T-cell (primary cell): ENCODE data around the gene SPAG7. TPM values are rescaled to one million over a fixed set of nuclear protein-coding genes. Genes with fewer than 3 reads are reported as not detected.
A peak's percentile ranks its signal among the peaks of the same experiment; 100 is the strongest.

Source experiments
- ATAC-seq, 4 experiments: fragments of 200-7000 bp in 3 of 4; fragments of 150-1000 bp in 1 of 4; cut with Tn5 transposase; replicated peaks in 1 of 4; 1 replicate in 3 of 4; 2 replicates in 1 of 4; pipeline ENCODE4 v1.10.0; 2021; ENCODE audit warnings: moderate library complexity in 3 of 4, mild to moderate bottlenecking in 2 of 4, moderate number of reproducible peaks in 1 of 4
- CTCF ChIA-PET, 2 donors: fragments of 300-600 bp; sonication (Branson Sonifier 250); formaldehyde crosslinking; loops; one replicate each; lab custom pipeline; 2022; ENCODE audit warnings: antibody characterized with exemption in 2 of 2; lab: Charles Lee
- POLR2A ChIA-PET, 2 donors: fragments of 300-600 bp; sonication (Branson Sonifier 250); formaldehyde crosslinking; loops; one replicate each; lab custom pipeline; 2022; ENCODE audit warnings: antibody characterized with exemption in 2 of 2; lab: Charles Lee
- DNase-seq, 35 experiments: peaks; one replicate each; pipeline versions ENCODE4 v3.0.0 to v3.0.0-alpha.2; 2013 to 2023
- H3K27ac ChIP-seq: one replicate; pipeline ENCODE4 v1.5.1; 2013; ENCODE audit warnings: low read length
- H3K27me3 ChIP-seq, 2 experiments: replicated peaks in 1 of 2; 1 replicate in 1 of 2; 2 replicates in 1 of 2; pipeline versions ENCODE4 v1.6.1 to v1.7.0; 2013; ENCODE audit warnings: low read length in 1 of 2, mixed read lengths in 1 of 2; ENCODE audit not compliant: control insufficient read depth in 2 of 2, insufficient read depth in 2 of 2; ENCODE audit errors: extremely low read depth in 1 of 2
- H3K36me3 ChIP-seq, 2 donors: 1 replicate in 1 of 2; 2 replicates in 1 of 2; pipeline versions ENCODE4 v1.6.1 to v1.7.0; 2013; ENCODE audit warnings: low read length in 1 of 2; ENCODE audit not compliant: control insufficient read depth in 2 of 2, insufficient read depth in 1 of 2; ENCODE audit errors: extremely low read depth in 1 of 2
- H3K4me1 ChIP-seq, 2 experiments: 1 replicate in 1 of 2; 2 replicates in 1 of 2; pipeline versions ENCODE4 v1.6.1 to v1.7.0; 2013; ENCODE audit warnings: low read length in 2 of 2, mixed read lengths in 1 of 2; ENCODE audit not compliant: insufficient read depth in 2 of 2, control insufficient read depth in 1 of 2; ENCODE audit errors: extremely low read depth in 1 of 2
- H3K4me3 ChIP-seq, 2 donors: 1 replicate in 1 of 2; 2 replicates in 1 of 2; pipeline versions ENCODE4 v1.5.1 to v1.7.0; 2013; ENCODE audit warnings: mild to moderate bottlenecking in 2 of 2, low read length in 1 of 2, moderate library complexity in 1 of 2; ENCODE audit not compliant: control insufficient read depth in 1 of 2; ENCODE audit errors: extremely low read depth in 1 of 2
- H3K9me3 ChIP-seq: 2 replicates; pipeline ENCODE4 v1.7.0; 2013
- H3K27ac Mint-ChIP-seq, 2 donors: one replicate each; pipeline ENCODE4 v1.8.0; 2020 to 2021; ENCODE audit warnings: mild to moderate bottlenecking in 2 of 2, mixed read lengths in 2 of 2
- H3K27me3 Mint-ChIP-seq, 2 donors: one replicate each; pipeline ENCODE4 v1.8.0; 2021 to 2022; ENCODE audit warnings: mixed read lengths in 2 of 2
- H3K36me3 Mint-ChIP-seq: one replicate; pipeline ENCODE4 v1.8.0; 2021; ENCODE audit warnings: mixed read lengths
- H3K4me1 Mint-ChIP-seq, 3 donors: one replicate each; pipeline ENCODE4 v1.8.0; 2020 to 2022; ENCODE audit warnings: mixed read lengths in 3 of 3, mild to moderate bottlenecking in 1 of 3
- H3K4me3 Mint-ChIP-seq, 3 donors: one replicate each; pipeline ENCODE4 v1.8.0; 2020 to 2022; ENCODE audit warnings: mild to moderate bottlenecking in 3 of 3, mixed read lengths in 3 of 3, moderate library complexity in 3 of 3
- H3K9me3 Mint-ChIP-seq, 3 donors: one replicate each; pipeline ENCODE4 v1.8.0; 2020 to 2022; ENCODE audit warnings: mixed read lengths in 3 of 3
- WGBS: methylation state at CpG from one replicate; pipeline ENCODE4 v1.1.5; 2013; ENCODE audit warnings: missing lambda C conversion rate; ENCODE audit not compliant: insufficient coverage; 5-methylcytosine and 5-hydroxymethylcytosine counted together
- total RNA-seq, 35 experiments: library from RNA in 6 of 35; stranded (reverse) in 6 of 35; fragments of 120-200 nt in 1 of 35; gene quantifications; one replicate each; pipeline versions ENCODE4 v1.2.1 to v1.2.4 and lab custom pipeline; 2013 to 2026

The SPAG7 gene
- total RNA-seq, 5 donors from 2014 or later (not counting 1 experiment from before 2014, with no cell fraction given): 36.4 to 65.6 (median 55.8) TPM

DNA sequence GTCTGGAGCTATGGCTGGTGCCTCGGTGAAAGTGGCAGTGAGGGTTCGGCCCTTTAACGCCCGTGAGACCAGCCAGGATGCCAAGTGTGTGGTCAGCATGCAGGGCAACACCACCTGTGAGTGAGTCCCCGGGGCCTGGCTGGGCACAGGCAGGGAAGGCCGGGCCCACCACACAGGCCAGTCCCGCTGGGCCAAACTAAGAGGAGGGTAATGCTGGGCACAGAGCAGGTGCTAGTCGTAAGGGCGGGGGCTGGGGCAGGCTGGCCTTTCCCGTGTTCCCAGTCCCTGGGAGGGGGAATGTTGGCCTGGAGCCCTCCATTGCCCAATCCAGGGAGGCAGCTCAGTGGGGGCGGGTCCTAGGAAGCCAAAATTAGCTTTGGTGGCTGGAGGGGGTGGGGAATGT, 32.6 kb upstream of the SPAG7 start:
- Mint-ChIP-seq H3K4me1 (peaks cover 24 to 28% (median 26%) of the 10 kb centered on the region in 3 donors), H3K4me3 (peak overlapping the region in 1 of 3 donors; percentile 13), H3K27ac (peak overlapping the region; percentile 3 to 82), H3K36me3 (peaks cover 40% of the 10 kb centered on the region), H3K9me3 (no peaks in the 10 kb centered on the region), H3K27me3 (no peaks in the 10 kb centered on the region)
- Histone ChIP-seq H3K4me1 (peaks cover 11 to 26% of the 10 kb centered on the region in 2 experiments), H3K27me3 (peaks cover 0 to 2% of the 10 kb centered on the region in 2 experiments), H3K4me3 (no peak overlapping the region), H3K27ac (no peak overlapping the region), H3K9me3 (no peaks in the 10 kb centered on the region), H3K36me3 (peaks cover 7 to 26% of the 10 kb centered on the region in 2 donors)
- ChIA-PET POLR2A (interaction anchor here in 1 of 2 donors (0.5 kb wide), 1 partner anchor 130 kb away, joined by 6 read pairs; no protein-coding TSS in a partner anchor), CTCF (no interaction called here)
- DNase-seq: no peak
- 97% methylated on average over 10 of the region's 11 CpGs for WGBS
- ATAC-seq: no peak

DNA sequence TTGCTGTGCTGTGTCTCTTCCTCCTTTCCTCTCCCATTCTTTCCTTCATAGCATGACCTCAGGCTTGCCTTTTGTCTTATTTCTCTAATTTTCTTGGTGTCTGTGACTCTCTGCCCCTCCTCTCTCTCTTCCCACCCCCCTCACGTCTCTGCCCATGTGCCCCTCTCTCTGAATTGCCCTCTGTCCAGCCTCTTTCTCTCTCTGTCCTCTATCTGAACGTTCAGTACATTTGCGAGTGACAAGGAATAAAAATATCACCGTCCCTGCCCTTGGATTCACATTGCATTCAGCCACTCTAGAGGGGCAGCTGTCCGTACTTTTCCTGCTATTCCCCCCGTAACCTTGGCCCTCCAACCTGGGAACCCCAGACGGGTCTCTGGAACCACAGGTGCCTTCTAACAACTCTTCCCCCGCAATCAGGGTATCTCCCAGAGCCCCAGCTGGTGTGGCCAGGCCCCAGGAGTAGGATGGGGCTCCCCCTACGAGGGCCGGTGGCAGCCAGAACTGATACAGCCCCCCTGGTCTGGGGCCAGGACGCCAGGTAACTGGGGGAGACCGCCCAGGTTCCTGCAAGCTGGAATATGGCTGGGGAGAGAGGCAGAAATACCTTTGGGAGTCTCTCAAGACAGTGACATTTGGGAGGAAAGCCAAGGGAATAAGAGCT, 31.9 kb upstream of the SPAG7 start:
- Histone ChIP-seq H3K4me3 (no peak overlapping the region), H3K9me3 (no peaks in the 10 kb centered on the region), H3K36me3 (peaks cover 7 to 20% of the 10 kb centered on the region in 2 donors), H3K27me3 (peaks cover 0 to 2% of the 10 kb centered on the region in 2 experiments), H3K27ac (no peak overlapping the region), H3K4me1 (peaks cover 11 to 26% of the 10 kb centered on the region in 2 experiments)
- Mint-ChIP-seq H3K9me3 (no peaks in the 10 kb centered on the region), H3K4me1 (peaks cover 24 to 31% (median 26%) of the 10 kb centered on the region in 3 donors), H3K27ac (peak overlapping the region; percentile 54 to 82), H3K4me3 (peak overlapping the region; percentile 75 to 88 (median 81)), H3K36me3 (peaks cover 33% of the 10 kb centered on the region), H3K27me3 (no peaks in the 10 kb centered on the region)
- DNase-seq: no peak
- ChIA-PET POLR2A (interaction anchor here in 1 of 2 donors (0.5 kb wide), 1 partner anchor 129 kb away, joined by 6 read pairs; no protein-coding TSS in a partner anchor), CTCF (no interaction called here)
- no peak for ATAC-seq
- WGBS: 87% methylated on average over 12 of the region's 12 CpGs

- DNase-seq: peak in 6 of 35 experiments; percentile 10 to 46 (median 22)
Observed at GRCh38 chr17:4998732-4999429, 31.3 kb upstream of the SPAG7 start.

GRCh38 chr17:4998027-4998731, 30.6 kb upstream of the SPAG7 start:
- CTCF ChIA-PET: interaction anchor here (1.0 to 1.2 kb wide), 2 partner anchors 11 to 13 kb away, joined by 3 to 4 read pairs; no protein-coding TSS in a partner anchor
- peak in 4 of 35 experiments; percentile 14 to 20 (median 16) for DNase-seq
- H3K4me3 ChIP-seq: peak overlapping the region; percentile 62 to 70

More at GRCh38 chr17:4998732-4999429, 31.3 kb upstream of the SPAG7 start:
- Histone ChIP-seq H3K27me3 (peaks cover 0 to 2% of the 10 kb centered on the region in 2 experiments), H3K4me1 (peaks cover 11 to 26% of the 10 kb centered on the region in 2 experiments), H3K4me3 (peak overlapping the region; percentile 62 to 70), H3K36me3 (peaks cover 7 to 13% of the 10 kb centered on the region in 2 donors), H3K27ac (no peak overlapping the region), H3K9me3 (no peaks in the 10 kb centered on the region)
- Mint-ChIP-seq H3K9me3 (no peaks in the 10 kb centered on the region), H3K4me3 (peak overlapping the region; percentile 75 to 88 (median 81)), H3K4me1 (peaks cover 24 to 31% (median 26%) of the 10 kb centered on the region in 3 donors), H3K27ac (peak overlapping the region; percentile 69 to 82), H3K27me3 (no peaks in the 10 kb centered on the region), H3K36me3 (peaks cover 26% of the 10 kb centered on the region)
- CTCF ChIA-PET: no interaction called here
- peak in 1 of 4 experiments; percentile 19 for ATAC-seq
- WGBS: 59% methylated on average over 5 of the region's 14 CpGs
- POLR2A ChIA-PET: no interaction called here

GRCh38 chr17:4997302-4998026, 29.8 kb upstream of the SPAG7 start, which contains the start of the genes INCA1 and KIF1C:
TSS of gene INCA1 (minus strand) at chr17:4997522. CDS start at chr17:4994437, 3,085 bp downstream.
TSS of gene KIF1C (plus strand) at chr17:4997950. CDS start at chr17:5000247, 2,297 bp downstream.
- H3K9me3 ChIP-seq: no peaks in the 10 kb centered on the region
- peaks cover 0 to 2% of the 10 kb centered on the region in 2 experiments for H3K27me3 ChIP-seq
- CTCF ChIA-PET: interaction anchor here (0.6 to 1.2 kb wide), 4 partner anchors 11 to 52 kb away, joined by 3 to 4 read pairs (median 4); no protein-coding TSS in a partner anchor
- peak within 1 kb of the TSS; percentile 44 for H3K27ac ChIP-seq
- H3K36me3 ChIP-seq: peaks cover 2 to 5% of the 10 kb centered on the region in 2 donors
- peaks cover 24 to 31% (median 26%) of the 10 kb centered on the region in 3 donors for H3K4me1 Mint-ChIP-seq
- H3K9me3 Mint-ChIP-seq: no peaks in the 10 kb centered on the region
- no peaks in the 10 kb centered on the region for H3K27me3 Mint-ChIP-seq
- H3K36me3 Mint-ChIP-seq: peaks cover 16% of the 10 kb centered on the region
- H3K27ac Mint-ChIP-seq: peak within 1 kb of the TSS; percentile 70 to 82
- WGBS: under 1% methylated on average over 93 of the region's 93 CpGs
- POLR2A ChIA-PET: no interaction called here
- peak within 1 kb of the TSS; percentile 62 to 70 for H3K4me3 ChIP-seq
- DNase-seq (peak; percentile 75 to 94 (median 86)), ATAC-seq (peak; percentile 94 to 99 (median 95))
- H3K4me1 ChIP-seq: peaks cover 11 to 26% of the 10 kb centered on the region in 2 experiments
- peak within 1 kb of the TSS; percentile 75 to 88 (median 81) for H3K4me3 Mint-ChIP-seq

More at GRCh38 chr17:4998027-4998731, 30.6 kb upstream of the SPAG7 start:
- Histone ChIP-seq H3K9me3 (no peaks in the 10 kb centered on the region), H3K36me3 (peaks cover 4 to 6% of the 10 kb centered on the region in 2 donors), H3K4me1 (peaks cover 11 to 26% of the 10 kb centered on the region in 2 experiments), H3K27me3 (peaks cover 0 to 2% of the 10 kb centered on the region in 2 experiments), H3K27ac (no peak overlapping the region)
- Mint-ChIP-seq H3K27ac (peak overlapping the region; percentile 48 to 52), H3K36me3 (peaks cover 19% of the 10 kb centered on the region), H3K9me3 (no peaks in the 10 kb centered on the region), H3K27me3 (no peaks in the 10 kb centered on the region), H3K4me3 (peak overlapping the region; percentile 75 to 88 (median 81)), H3K4me1 (peaks cover 24 to 31% (median 26%) of the 10 kb centered on the region in 3 donors)
- ATAC-seq: peak in 1 of 4 experiments; percentile 10
- 4% methylated on average over 43 of the region's 55 CpGs for WGBS
- POLR2A ChIA-PET: no interaction called here
